KMS-11 (cell line): ENCODE measurements around the gene OR5V1.

Experiments
- H2AFZ ChIP-seq: fragments of 200-600 bp; sonication (generic); 2 replicates; pipeline ENCODE4 v1.6.1; 2016; ENCODE audit warnings: antibody characterized with exemption, mixed run types, low read depth
- H3K27ac ChIP-seq: fragments of 200-600 bp; sonication (generic); 2 replicates; pipeline ENCODE4 v1.6.1; 2016; ENCODE audit warnings: mild to moderate bottlenecking, mixed run types
- H3K27me3 ChIP-seq: fragments of 200-600 bp; sonication (generic); 2 replicates; pipeline ENCODE4 v1.6.1; 2017; ENCODE audit warnings: mild to moderate bottlenecking, low read depth, mixed run types, moderate library complexity; ENCODE audit not compliant: insufficient read depth
- H3K36me3 ChIP-seq: fragments of 200-600 bp; sonication (generic); 2 replicates; pipeline ENCODE4 v1.6.1; 2017; ENCODE audit warnings: mild to moderate bottlenecking, mixed run types; ENCODE audit not compliant: insufficient read depth
- H3K4me1 ChIP-seq: fragments of 200-600 bp; sonication (generic); 2 replicates; pipeline ENCODE4 v1.6.1; 2016; ENCODE audit warnings: mild to moderate bottlenecking, low read depth, mixed run types; ENCODE audit not compliant: poor library complexity, severe bottlenecking
- H3K4me2 ChIP-seq: fragments of 200-600 bp; sonication (generic); 2 replicates; pipeline ENCODE4 v1.7.0; 2016; ENCODE audit warnings: mild to moderate bottlenecking, mixed run types
- H3K4me3 ChIP-seq: fragments of 200-600 bp; sonication (generic); IDR thresholded peaks from 2 replicates; pipeline ENCODE4 v1.6.1; 2017; ENCODE audit warnings: low read depth, low read length, mixed read lengths; ENCODE audit not compliant: insufficient read depth
- H3K79me2 ChIP-seq: fragments of 200-600 bp; sonication (generic); 2 replicates; pipeline ENCODE4 v1.6.1; 2016; ENCODE audit warnings: low read depth, mixed run types; ENCODE audit not compliant: insufficient read depth
- H3K9ac ChIP-seq: fragments of 200-600 bp; sonication (generic); 2 replicates; pipeline ENCODE4 v1.6.1; 2016; ENCODE audit warnings: mild to moderate bottlenecking, mixed run types
- H4K20me1 ChIP-seq: fragments of 200-600 bp; sonication (generic); 2 replicates; pipeline ENCODE4 v1.6.1; 2016; ENCODE audit warnings: mild to moderate bottlenecking, mixed run types; ENCODE audit not compliant: insufficient read depth
- TF ChIP-seq, protein P1 (sequence below): fragments of 200-600 bp; sonication (generic); conservative IDR thresholded peaks from 2 replicates; pipeline ENCODE4 v1.6.1; 2017; ENCODE audit warnings: low read depth, mild to moderate bottlenecking, antibody characterized with exemption, low read length, moderate library complexity, mixed read lengths

OR5V1 gene

DNA sequence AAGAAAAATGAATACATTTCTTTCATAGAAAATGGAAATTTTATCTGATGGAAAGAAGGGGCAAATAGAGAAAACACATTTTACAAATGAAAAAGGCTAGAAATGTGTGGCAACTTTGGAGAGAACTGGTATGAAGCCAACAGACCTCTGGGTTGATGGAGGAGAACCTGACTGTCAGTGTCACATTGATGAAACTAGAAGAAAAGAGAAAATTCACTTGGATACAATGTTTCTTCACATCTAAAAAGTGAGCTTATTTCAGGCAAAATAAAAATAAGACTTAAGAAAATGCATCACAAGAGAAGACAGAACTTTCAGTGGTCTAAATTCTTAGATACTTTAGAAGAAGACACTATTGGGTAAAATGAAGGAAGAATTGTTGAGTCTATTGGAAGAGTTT is 26.7 kb upstream of the OR5V1 start, which contains the start of gene OR12D2:
Gene OR12D2 (plus strand): TSS at position 301 of the 400 bp plus-strand sequence. CDS start 1,069 bp downstream, outside the sequence.
- Histone ChIP-seq H2AFZ (no peak within 1 kb of the TSS), H3K4me3 (no peak within 1 kb of the TSS), H3K27ac (no peak within 1 kb of the TSS), H3K4me1 (no peaks in the 10 kb centered on the region), H3K79me2 (no peaks in the 10 kb centered on the region), H3K9ac (no peak within 1 kb of the TSS), H4K20me1 (no peaks in the 10 kb centered on the region), H3K4me2 (no peak within 1 kb of the TSS), H3K36me3 (no peaks in the 10 kb centered on the region), H3K27me3 (no peaks in the 10 kb centered on the region)
- TF ChIP-seq, protein P1, sequence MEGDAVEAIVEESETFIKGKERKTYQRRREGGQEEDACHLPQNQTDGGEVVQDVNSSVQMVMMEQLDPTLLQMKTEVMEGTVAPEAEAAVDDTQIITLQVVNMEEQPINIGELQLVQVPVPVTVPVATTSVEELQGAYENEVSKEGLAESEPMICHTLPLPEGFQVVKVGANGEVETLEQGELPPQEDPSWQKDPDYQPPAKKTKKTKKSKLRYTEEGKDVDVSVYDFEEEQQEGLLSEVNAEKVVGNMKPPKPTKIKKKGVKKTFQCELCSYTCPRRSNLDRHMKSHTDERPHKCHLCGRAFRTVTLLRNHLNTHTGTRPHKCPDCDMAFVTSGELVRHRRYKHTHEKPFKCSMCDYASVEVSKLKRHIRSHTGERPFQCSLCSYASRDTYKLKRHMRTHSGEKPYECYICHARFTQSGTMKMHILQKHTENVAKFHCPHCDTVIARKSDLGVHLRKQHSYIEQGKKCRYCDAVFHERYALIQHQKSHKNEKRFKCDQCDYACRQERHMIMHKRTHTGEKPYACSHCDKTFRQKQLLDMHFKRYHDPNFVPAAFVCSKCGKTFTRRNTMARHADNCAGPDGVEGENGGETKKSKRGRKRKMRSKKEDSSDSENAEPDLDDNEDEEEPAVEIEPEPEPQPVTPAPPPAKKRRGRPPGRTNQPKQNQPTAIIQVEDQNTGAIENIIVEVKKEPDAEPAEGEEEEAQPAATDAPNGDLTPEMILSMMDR: no peak

DNA sequence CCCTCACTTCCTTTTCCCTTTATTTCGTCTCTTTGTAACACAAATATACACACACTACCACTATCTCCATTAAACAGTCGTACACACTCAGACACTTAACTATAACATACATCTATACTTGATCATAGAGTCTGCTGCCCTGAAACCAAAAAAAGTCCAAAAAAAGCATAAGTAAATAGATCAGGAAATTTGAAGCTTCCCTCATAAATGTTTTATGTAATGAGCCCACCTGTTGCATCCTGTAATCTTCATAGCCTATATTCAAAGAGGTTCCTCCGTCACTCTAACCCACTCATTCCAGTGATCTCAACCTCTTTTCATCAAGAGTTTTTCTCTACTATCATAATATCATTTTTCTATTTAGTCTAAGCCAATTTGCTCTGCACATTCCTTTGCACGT is 19.9 kb upstream of the OR5V1 start:
- H3K79me2 ChIP-seq: no peaks in the 10 kb centered on the region
- H3K27ac ChIP-seq: no peak overlapping the region
- no peaks in the 10 kb centered on the region for H3K27me3 ChIP-seq
- H3K4me3 ChIP-seq: no peak overlapping the region
- H3K4me1 ChIP-seq: no peaks in the 10 kb centered on the region
- no peaks in the 10 kb centered on the region for H4K20me1 ChIP-seq
- no peaks in the 10 kb centered on the region for H3K36me3 ChIP-seq
- H3K9ac ChIP-seq: no peak overlapping the region
- H2AFZ ChIP-seq: no peak overlapping the region
- TF ChIP-seq, protein P1: no peak
- H3K4me2 ChIP-seq: no peak overlapping the region

DNA sequence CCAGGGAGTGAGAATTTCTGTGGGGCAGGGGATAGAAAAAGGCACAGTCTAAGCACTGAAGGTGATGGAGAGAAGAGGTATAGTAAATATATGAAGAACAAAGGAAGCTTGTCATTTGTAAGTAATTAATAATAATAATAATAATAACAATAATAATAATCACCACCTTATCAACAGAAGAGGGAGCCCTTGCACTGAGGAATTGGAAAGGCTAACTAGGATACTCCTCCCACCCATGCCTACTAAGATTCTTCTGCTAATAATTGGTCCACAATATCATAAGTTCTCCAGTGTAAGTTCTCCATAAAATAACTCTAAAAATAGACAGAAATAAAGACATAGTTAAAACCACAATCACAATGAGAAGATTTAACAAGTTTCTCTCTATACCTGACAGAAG is 7.3 kb upstream of the OR5V1 start:
- H3K27ac ChIP-seq: no peak overlapping the region
- TF ChIP-seq, protein P1: 0 out of 2 replicates have a peak, but pooled peaks have one; percentile 20
- no peaks in the 10 kb centered on the region for H3K79me2 ChIP-seq
- H2AFZ ChIP-seq: no peak overlapping the region
- H3K36me3 ChIP-seq: no peaks in the 10 kb centered on the region
- no peak overlapping the region for H3K9ac ChIP-seq
- H3K4me2 ChIP-seq: no peak overlapping the region
- no peak overlapping the region for H3K4me3 ChIP-seq
- no peaks in the 10 kb centered on the region for H3K27me3 ChIP-seq
- H4K20me1 ChIP-seq: no peaks in the 10 kb centered on the region
- H3K4me1 ChIP-seq: no peaks in the 10 kb centered on the region

DNA sequence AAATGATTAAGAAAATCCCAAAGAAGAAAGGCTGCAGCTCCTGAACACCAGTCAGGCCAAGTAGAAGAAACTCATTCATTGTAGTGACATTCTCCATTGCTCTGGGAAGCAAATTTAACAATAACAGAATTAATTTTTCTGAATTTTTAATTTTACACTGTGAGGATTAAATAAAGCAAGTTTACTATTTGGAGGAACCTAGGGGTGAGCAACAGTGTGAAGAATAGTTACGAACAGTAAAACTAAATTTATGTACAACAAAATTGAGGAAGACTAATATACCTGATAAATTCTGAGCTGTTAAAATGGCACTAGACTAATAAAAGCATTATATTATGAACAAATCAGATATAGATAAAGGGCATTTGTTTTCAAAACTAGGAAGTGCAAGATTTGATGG is 6.5 kb upstream of the OR5V1 start, which contains the start of gene OR12D3:
Gene OR12D3 (minus strand): TSS at position 101 of the 400 bp plus-strand sequence. CDS start 4 bp downstream, at position 97.
- Histone ChIP-seq H3K36me3 (no peaks in the 10 kb centered on the region), H3K27ac (no peak within 1 kb of the TSS), H3K4me2 (no peak within 1 kb of the TSS), H3K9ac (no peak within 1 kb of the TSS), H4K20me1 (no peaks in the 10 kb centered on the region), H3K4me3 (no peak within 1 kb of the TSS), H3K4me1 (no peaks in the 10 kb centered on the region), H3K27me3 (no peaks in the 10 kb centered on the region), H2AFZ (no peak within 1 kb of the TSS), H3K79me2 (no peaks in the 10 kb centered on the region)
- TF ChIP-seq, protein P1: no peak
